ENCODE measurements around the gene NUP160.
"Not testable (repeated sequence)": the region's sequence is repeated elsewhere in the genome, so short reads cannot be mapped to it uniquely, and the experiment has no call there.

NUP160 gene

DNA sequence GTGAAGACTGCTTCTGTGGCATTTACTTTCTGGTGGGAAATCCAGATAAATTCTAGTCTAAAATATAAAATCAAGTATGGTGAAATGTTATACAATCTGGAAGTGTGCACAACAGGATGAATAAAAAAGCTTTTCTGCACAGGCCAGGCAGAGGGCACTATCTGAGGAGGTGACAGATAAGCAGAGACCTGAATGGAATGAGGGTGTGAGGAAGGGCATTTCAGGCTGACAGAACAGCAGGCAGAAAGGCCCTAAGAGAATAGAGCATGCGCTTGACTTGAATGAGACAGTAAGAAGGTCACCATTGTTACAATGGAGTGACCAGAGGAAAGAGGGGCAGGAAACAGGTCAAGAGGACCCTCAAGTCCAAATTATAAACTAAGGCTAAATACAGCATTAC is 47.4 kb downstream of the NUP160 start:
- FAIRE-seq (no peak), DNase-seq (ENCODE audit: insufficient read length, low spot score) (no peak)

DNA sequence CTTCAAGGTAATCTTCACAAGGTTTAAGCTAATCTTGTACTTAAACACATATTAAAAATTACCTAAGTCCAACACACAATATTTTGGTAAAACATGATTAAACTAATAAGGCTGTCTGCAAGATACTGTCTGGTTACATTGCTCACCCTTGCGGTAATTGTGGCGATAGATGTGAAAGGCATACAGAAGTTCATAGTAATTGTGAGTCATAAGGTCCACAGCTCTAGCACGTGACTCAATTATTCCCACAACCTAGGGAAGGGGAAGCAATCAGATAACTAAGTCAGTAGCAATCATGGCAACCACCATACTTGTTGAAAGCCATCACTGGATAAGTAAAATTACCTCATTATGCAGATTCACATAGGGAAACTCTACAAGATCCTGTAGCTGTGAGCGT is 50.5 kb downstream of the NUP160 start:
- FAIRE-seq (no peak), DNase-seq (ENCODE audit: insufficient read length, low spot score) (no peak)

GRCh38 chr11:47791774-47792430 is 56.2 kb downstream of the NUP160 start:
- DNase-seq (ENCODE audit: insufficient read length, low spot score): no peak
- FAIRE-seq: no peak

DNA sequence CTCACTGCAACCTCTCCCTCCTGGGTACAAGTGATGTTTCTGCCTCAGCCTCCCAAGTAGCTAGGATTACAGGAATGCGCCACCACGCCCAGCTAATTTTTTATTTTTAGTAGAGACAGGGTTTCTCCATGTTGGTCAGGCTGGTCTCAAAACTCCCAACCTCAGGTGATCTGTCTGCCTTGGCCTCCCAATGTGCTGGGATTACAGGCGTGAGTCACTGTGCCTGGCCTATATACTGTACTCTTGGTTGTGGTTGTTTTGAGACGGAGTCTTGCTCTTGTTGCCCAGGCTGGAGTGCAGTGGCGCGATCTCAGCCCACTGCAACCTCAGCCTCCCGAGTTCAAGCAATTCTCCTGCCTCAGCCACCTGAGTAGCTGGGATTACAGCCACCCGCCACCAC is 58.1 kb downstream of the NUP160 start:
- FAIRE-seq; DNase-seq (ENCODE audit: insufficient read length, low spot score): not testable (repeated sequence)

- DNase-seq (ENCODE audit: insufficient read length, low spot score): no peak
- FAIRE-seq: no peak
Measured at GRCh38 chr11:47788181-47788580, 60.0 kb downstream of the NUP160 start.

GRCh38 chr11:47786373-47786772 is 61.8 kb downstream of the NUP160 start:
- FAIRE-seq: no peak
- no peak for DNase-seq (ENCODE audit: insufficient read length, low spot score)

DNA sequence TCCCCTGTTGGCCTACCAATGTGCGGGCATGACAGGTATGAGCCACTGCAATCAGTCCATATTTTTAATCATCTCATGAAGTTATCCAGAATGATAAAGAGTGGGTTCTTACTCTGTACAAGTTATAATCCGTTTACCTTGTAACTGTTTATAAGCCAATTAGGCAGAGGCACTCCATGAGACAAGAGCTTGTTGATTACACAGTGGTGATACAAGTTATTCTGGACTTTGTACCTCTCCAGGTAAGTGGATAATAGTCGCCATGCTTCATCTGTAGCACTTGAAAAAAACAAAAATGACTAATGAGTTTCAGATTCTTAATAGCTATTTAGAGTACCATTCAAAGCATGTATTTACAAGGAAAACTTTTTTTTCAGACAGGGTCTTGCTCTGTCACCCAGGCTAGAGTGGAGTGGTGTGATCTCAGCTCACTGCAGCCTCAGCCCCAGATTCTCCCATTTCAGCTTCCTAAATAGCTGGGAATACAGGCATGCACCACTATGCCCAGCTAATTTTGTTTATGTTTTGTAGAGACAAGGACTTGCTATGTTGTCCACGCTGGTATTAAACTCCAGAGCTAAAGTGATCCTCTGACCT is 63.3 kb downstream of the NUP160 start:
- FAIRE-seq: no peak
- DNase-seq (ENCODE audit: insufficient read length, low spot score): no peak

DNA sequence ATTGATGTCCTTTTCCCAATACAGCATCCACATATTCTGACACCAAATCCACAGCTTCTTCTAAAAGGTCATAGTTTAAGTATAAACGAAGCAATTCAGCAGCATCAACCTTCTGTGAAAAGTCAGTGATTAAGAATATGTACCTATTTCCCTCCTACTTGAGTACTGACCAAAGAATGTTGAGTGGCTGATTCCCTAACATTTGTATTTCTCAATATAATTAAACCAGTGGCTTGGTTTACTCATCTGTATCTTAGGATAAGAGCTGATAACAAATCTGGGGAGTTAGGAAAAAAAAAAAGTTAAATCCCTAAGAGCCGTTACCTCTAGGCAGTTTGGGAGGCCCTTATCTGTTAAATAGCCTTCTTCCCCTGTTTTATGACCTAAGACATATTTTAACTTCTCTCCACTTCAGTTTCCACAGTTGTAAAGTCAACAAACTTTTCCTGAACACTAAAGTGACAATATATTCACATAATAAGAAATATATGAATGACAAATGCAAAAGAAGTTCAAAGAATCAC is 65.0 kb downstream of the NUP160 start:
- DNase-seq (ENCODE audit: insufficient read length, low spot score) (no peak), FAIRE-seq (no peak)

DNA sequence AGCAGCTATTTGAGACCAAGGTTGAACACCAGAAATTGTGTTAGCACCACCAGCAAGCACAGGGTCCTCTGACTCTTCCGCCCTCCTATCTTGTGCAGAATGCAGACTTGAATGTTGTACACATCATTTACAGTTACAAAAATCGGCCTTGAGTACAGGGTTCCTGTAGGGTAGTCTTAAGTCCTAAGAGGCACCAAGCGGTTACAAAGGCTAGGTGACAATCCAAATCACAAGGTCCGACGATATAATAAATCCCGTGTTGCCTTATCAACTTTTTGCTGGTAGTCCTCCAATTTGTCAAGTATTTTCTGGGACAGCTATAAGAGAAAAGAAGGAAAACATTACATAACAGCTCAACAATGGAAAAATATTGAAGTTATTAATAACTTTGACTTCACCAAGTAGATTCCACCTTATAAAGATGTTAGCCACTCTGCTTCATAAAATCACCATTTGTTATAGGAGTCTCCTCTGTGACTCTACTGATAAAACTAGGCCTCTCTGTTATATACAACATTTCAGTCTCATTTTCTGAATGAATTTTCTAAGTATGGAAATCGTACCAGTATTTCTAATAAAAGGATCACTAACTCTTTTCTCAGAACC is 69.2 kb downstream of the NUP160 start:
- no peak for DNase-seq (ENCODE audit: insufficient read length, low spot score)
- no peak for FAIRE-seq

DNA sequence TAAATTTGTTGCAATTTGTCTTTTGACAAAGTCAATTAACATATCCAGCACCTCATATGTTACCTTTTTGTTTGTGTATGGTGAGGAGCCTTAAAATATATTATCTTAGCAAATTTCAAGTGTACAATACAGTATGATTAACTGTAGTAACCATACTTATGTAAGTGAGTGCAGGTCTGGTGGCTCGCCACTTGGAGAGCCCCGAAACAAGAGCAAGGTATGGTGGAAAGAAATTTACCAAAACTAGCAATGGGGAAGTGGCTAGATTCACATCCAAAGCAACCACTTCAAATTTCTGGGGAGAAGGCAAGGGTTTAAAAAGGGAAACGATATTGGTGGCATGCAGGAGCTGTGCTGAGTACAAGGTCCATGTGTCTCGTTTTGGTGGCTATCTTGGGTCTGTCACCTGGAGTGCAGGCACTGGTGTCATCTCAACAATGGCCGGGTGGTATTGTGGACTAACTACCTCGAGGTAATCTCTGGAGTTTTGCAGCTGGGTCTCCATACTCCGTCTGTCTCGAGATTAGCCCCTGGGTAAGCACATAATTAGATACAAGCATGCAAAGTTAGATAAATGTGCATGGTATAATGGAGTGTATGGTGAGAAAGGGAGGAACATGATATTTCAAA is 72.8 kb downstream of the NUP160 start:
- no peak for FAIRE-seq
- DNase-seq (ENCODE audit: insufficient read length, low spot score): no peak

DNA sequence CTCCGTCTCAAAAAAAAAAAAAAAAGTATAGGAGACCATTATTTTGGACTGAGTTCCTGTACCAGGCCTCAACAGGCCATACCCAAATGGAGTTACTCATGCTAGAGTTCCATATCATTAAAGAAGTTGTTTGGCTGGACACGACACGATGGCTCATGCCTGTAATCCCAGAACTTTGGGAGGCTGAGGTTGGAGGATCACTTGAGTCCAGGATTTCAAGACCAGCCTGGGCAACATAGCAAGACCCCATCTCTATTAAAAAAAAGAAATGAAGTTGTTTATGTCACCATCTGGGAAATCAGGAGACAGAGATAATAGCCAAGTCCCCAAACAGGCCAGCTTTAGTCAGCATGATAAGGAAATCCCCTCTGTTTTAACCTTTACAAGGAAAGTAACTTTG is 74.3 kb downstream of the NUP160 start:
- no peak for DNase-seq (ENCODE audit: insufficient read length, low spot score)
- no peak for FAIRE-seq

DNA sequence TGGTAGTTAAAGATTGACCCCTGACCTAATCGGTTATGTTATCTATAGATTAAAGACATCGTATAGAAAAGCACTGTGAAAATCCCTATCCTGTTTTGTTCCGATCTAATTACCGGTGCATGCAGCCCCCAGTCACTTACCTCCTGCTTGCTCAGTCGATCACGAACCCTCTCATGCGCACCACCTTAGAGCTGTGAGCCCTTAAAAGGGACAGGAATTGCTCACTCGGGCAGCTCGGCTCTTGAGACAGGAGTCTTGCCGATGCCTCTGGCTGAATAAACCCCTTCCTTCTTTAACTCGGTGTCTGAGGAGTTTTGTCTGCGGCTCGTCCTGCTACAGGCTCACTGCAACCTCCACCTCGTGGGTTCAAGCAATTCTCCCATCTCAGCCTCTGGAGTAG is 78.6 kb downstream of the NUP160 start:
- not testable (repeated sequence) for FAIRE-seq; DNase-seq (ENCODE audit: insufficient read length, low spot score)

DNA sequence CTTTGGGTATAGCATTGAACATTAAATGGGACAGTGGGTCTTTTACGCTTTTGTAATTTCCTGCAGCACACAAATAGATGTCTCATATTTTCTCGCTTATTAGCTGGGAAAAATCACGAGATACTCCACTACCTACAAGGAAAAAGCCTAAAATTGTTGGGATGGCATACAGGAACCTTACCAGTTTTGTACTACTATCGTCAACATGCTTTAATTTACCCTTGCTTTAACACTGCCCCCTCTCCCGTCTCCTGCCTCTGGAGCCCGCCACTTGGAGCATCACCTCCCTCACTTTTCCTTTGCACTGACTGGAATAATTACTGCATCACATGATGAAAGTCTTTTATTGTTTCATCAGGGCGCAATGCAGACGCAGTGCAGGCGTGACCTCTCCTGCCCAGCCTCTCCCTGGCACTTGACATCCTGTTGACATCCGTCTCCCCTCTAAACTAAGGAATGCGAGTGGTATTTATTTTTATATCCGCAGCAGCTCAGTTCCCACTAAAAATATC is 80.0 kb downstream of the NUP160 start:
- peak; percentile 28 for FAIRE-seq
- DNase-seq (ENCODE audit: insufficient read length, low spot score): no peak

GRCh38 chr11:47766509-47767227 is 81.5 kb downstream of the NUP160 start:
- FAIRE-seq (peak; percentile 82), DNase-seq (ENCODE audit: insufficient read length, low spot score) (no peak)

GRCh38 chr11:47765086-47765485 is 83.1 kb downstream of the NUP160 start:
- FAIRE-seq: no peak

GRCh38 chr11:47759291-47759690 is 88.9 kb downstream of the NUP160 start:
- DNase-seq (ENCODE audit: insufficient read length, low spot score); FAIRE-seq: not testable (repeated sequence)

More at GRCh38 chr11:47765086-47765485, 83.1 kb downstream of the NUP160 start:
- DNase-seq (ENCODE audit: insufficient read length, low spot score): no peak

GRCh38 chr11:47756208-47756607 is 91.9 kb downstream of the NUP160 start:
- no peak for DNase-seq (ENCODE audit: insufficient read length, low spot score)
- FAIRE-seq: no peak

- no peak for FAIRE-seq
- no peak for DNase-seq (ENCODE audit: insufficient read length, low spot score)
Measured at GRCh38 chr11:47750725-47751124, 97.4 kb downstream of the NUP160 start.

- FAIRE-seq; DNase-seq (ENCODE audit: insufficient read length, low spot score): not testable (repeated sequence)
Measured at GRCh38 chr11:47742494-47742893, 105.7 kb downstream of the NUP160 start.

DNA sequence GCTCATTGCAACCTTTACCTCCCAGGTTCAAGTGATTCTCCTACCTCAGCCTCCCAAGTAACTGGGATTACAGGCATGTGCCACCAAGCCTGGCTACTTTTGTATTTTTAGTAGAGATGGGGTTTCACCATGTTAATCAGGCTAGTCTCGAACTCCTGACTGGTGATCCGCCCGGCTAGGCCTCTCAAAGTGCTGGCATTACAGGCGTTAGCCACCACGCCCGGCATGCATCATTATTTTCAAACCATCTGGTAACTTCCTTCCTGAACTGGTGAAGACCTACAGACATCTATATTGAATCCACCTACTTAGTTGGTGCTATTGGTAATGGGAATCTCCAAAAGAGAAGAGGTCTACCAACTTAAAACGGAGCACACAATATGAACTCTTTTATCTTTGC is 110.3 kb downstream of the NUP160 start:
- DNase-seq (ENCODE audit: insufficient read length, low spot score); FAIRE-seq: not testable (repeated sequence)

GRCh38 chr11:47732271-47732670 is 115.9 kb downstream of the NUP160 start:
- FAIRE-seq (no peak), DNase-seq (ENCODE audit: insufficient read length, low spot score) (no peak)

Data from GM19239 (cell line).